ENCODE measurements around the gene ACSS2. TPM values are rescaled to one million over a fixed set of nuclear protein-coding genes. Genes with fewer than 3 reads are reported as not detected.

ACSS2 gene
- polyA plus RNA-seq, 2 donors: 31.4 to 44.2 TPM

GRCh38 chr20:34953960-34954359 is 77.5 kb downstream of the ACSS2 start:
- no peak overlapping the region for H3K27ac ChIP-seq (ENCODE audit: low read depth in 2 of 2, low read length in 1 of 2)
- no peak overlapping the region for H3K4me3 ChIP-seq (ENCODE audit: low read depth in 1 of 2, low read length in 2 of 2)
- H3K36me3 ChIP-seq (ENCODE audit: control insufficient read depth in 2 of 2, insufficient read depth in 2 of 2, low read length in 1 of 2): no peaks in the 10 kb centered on the region
- WGBS, 2 donors: 88 to 89% methylated on average over 7 of the region's 7 CpGs
- peaks cover 0 to 3% of the 10 kb centered on the region in 2 donors for H3K4me1 ChIP-seq (ENCODE audit: control insufficient read depth in 2 of 2, insufficient read depth in 2 of 2, low read length in 1 of 2)
- no peaks in the 10 kb centered on the region for H3K27me3 ChIP-seq (ENCODE audit: control insufficient read depth in 1 of 2, insufficient read depth in 2 of 2, low read length in 2 of 2)
- H3K9me3 ChIP-seq (ENCODE audit: control insufficient read depth in 2 of 2, insufficient read depth in 1 of 2, low read depth in 1 of 2, low read length in 1 of 2): no peaks in the 10 kb centered on the region

- WGBS, 2 donors: 9% methylated on average over 13 of the region's 13 CpGs
- H3K4me3 ChIP-seq (ENCODE audit: low read depth in 1 of 2, low read length in 2 of 2): peak overlapping the region; percentile 58 to 65
- H3K36me3 ChIP-seq (ENCODE audit: control insufficient read depth in 2 of 2, insufficient read depth in 2 of 2, low read length in 1 of 2): no peaks in the 10 kb centered on the region
- H3K27me3 ChIP-seq (ENCODE audit: control insufficient read depth in 1 of 2, insufficient read depth in 2 of 2, low read length in 2 of 2): no peaks in the 10 kb centered on the region
- no peaks in the 10 kb centered on the region for H3K9me3 ChIP-seq (ENCODE audit: control insufficient read depth in 2 of 2, insufficient read depth in 1 of 2, low read depth in 1 of 2, low read length in 1 of 2)
- peaks cover 0 to 3% of the 10 kb centered on the region in 2 donors for H3K4me1 ChIP-seq (ENCODE audit: control insufficient read depth in 2 of 2, insufficient read depth in 2 of 2, low read length in 1 of 2)
- H3K27ac ChIP-seq (ENCODE audit: low read depth in 2 of 2, low read length in 1 of 2): peak overlapping the region; percentile 85 to 90
Measured at GRCh38 chr20:34954904-34955230, 78.5 kb downstream of the ACSS2 start.

DNA sequence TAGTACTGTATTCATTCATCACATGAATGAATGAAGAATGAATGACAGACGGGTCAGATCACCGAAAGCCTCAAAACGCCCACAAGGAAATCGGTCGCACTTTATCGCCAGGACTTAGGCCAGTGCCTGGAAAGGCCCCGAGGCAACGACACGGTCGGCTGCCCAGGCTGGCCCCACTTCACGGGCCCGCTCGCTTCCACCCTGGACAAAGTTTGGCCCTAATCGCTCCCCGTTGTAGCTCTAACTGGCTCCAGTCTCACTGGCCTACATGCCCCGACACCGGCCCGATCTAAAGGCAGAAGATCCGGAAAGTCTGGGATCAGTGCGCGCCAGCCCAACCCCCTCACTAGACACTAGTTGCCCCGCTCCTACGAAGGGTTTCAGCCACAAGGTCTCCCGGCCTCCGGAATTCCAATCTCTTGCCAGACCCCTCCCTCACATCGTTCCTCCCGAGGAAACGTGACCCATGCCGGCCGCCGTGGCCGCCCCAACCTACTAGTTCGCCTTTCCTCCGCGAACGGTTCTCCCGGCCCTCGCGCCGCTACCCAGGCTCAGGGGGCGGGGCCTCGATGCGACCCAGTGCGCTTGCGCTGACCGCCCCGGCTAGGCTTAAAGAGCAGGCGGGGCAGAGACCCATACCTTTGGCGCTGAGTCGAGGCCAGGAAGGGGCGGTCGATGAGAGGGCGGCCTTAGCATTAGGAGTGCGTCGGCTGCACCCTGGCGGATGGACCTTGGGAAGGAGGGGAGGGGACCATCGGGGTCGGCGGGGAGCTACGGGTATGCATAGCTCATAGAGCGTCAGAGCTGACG is 79.0 kb downstream of the ACSS2 start, which contains the start of the genes GSS and MYH7B:
GSS (minus strand) TSS at position 576 of the 810 bp plus-strand sequence. CDS start 3,954 bp downstream, outside the sequence.
MYH7B (plus strand) TSS at position 638 of the 810 bp plus-strand sequence. CDS start 22,138 bp downstream, outside the sequence.
- H3K4me1 ChIP-seq (ENCODE audit: control insufficient read depth in 2 of 2, insufficient read depth in 2 of 2, low read length in 1 of 2): peaks cover 0 to 3% of the 10 kb centered on the region in 2 donors
- peak within 1 kb of the TSS; percentile 58 to 65 for H3K4me3 ChIP-seq (ENCODE audit: low read depth in 1 of 2, low read length in 2 of 2)
- 1% methylated on average over 62 of the region's 62 CpGs for WGBS, 2 donors

GRCh38 chr20:34956041-34956458 is 79.6 kb downstream of the ACSS2 start:
- 12 to 14% methylated on average over 6 of the region's 6 CpGs for WGBS, 2 donors
- Histone ChIP-seq H3K4me3 (ENCODE audit: low read depth in 1 of 2, low read length in 2 of 2) (peak overlapping the region; percentile 58 to 65), H3K27me3 (ENCODE audit: control insufficient read depth in 1 of 2, insufficient read depth in 2 of 2, low read length in 2 of 2) (no peaks in the 10 kb centered on the region), H3K36me3 (ENCODE audit: control insufficient read depth in 2 of 2, insufficient read depth in 2 of 2, low read length in 1 of 2) (no peaks in the 10 kb centered on the region), H3K4me1 (ENCODE audit: control insufficient read depth in 2 of 2, insufficient read depth in 2 of 2, low read length in 1 of 2) (peaks cover 0 to 3% of the 10 kb centered on the region in 2 donors), H3K27ac (ENCODE audit: low read depth in 2 of 2, low read length in 1 of 2) (peak overlapping the region; percentile 85 to 90), H3K9me3 (ENCODE audit: control insufficient read depth in 2 of 2, insufficient read depth in 1 of 2, low read depth in 1 of 2, low read length in 1 of 2) (no peaks in the 10 kb centered on the region)

More for the DNA sequence above, 79.0 kb downstream of the ACSS2 start, which contains the start of the genes GSS and MYH7B:
- H3K36me3 ChIP-seq (ENCODE audit: control insufficient read depth in 2 of 2, insufficient read depth in 2 of 2, low read length in 1 of 2): no peaks in the 10 kb centered on the region
- no peaks in the 10 kb centered on the region for H3K9me3 ChIP-seq (ENCODE audit: control insufficient read depth in 2 of 2, insufficient read depth in 1 of 2, low read depth in 1 of 2, low read length in 1 of 2)
- no peaks in the 10 kb centered on the region for H3K27me3 ChIP-seq (ENCODE audit: control insufficient read depth in 1 of 2, insufficient read depth in 2 of 2, low read length in 2 of 2)
- H3K27ac ChIP-seq (ENCODE audit: low read depth in 2 of 2, low read length in 1 of 2): peak within 1 kb of the TSS; percentile 85 to 90

DNA sequence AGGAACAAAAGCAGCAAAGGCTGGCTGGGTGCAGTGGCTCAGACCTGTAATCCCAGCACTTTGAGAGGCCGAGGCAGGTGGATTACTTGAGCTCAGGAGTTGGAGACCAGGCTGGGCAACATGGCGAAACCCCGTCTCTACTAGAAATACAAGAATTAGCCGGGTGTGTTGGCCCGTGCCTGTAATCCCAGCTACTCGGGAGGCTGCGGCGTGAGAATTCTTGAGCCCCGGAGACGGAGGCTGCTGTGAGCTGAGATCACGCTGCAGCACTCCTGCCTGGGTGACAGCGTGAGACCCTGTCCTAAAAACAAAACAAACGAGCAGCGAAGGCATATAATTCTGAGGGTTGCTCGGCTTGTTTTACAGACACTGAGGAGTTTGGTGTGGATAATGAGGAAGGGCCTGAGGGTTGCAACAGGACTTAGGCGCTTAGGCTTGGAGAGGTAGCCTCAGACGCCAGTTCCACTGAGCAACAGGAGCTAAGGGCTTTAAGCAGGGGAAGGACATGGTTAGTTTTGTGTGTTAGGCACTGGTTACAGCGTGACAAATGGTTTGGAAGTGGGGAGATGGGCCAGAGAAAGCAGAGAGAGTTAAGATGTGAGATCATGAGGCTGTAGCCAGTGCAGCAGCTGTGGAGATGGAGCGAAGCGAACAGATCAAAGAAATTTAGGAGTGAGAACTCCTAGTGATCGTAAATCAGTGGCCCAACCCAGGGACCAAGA is 80.5 kb downstream of the ACSS2 start:
- Histone ChIP-seq H3K4me3 (ENCODE audit: low read depth in 1 of 2, low read length in 2 of 2) (no peak overlapping the region), H3K27ac (ENCODE audit: low read depth in 2 of 2, low read length in 1 of 2) (no peak overlapping the region), H3K27me3 (ENCODE audit: control insufficient read depth in 1 of 2, insufficient read depth in 2 of 2, low read length in 2 of 2) (no peaks in the 10 kb centered on the region), H3K9me3 (ENCODE audit: control insufficient read depth in 2 of 2, insufficient read depth in 1 of 2, low read depth in 1 of 2, low read length in 1 of 2) (no peaks in the 10 kb centered on the region), H3K36me3 (ENCODE audit: control insufficient read depth in 2 of 2, insufficient read depth in 2 of 2, low read length in 1 of 2) (no peaks in the 10 kb centered on the region), H3K4me1 (ENCODE audit: control insufficient read depth in 2 of 2, insufficient read depth in 2 of 2, low read length in 1 of 2) (no peaks in the 10 kb centered on the region)
- 86% methylated on average over 21 of the region's 21 CpGs for WGBS, 2 donors

- Histone ChIP-seq H3K27me3 (ENCODE audit: control insufficient read depth in 1 of 2, insufficient read depth in 2 of 2, low read length in 2 of 2) (no peaks in the 10 kb centered on the region), H3K9me3 (ENCODE audit: control insufficient read depth in 2 of 2, insufficient read depth in 1 of 2, low read depth in 1 of 2, low read length in 1 of 2) (no peaks in the 10 kb centered on the region), H3K27ac (ENCODE audit: low read depth in 2 of 2, low read length in 1 of 2) (no peak overlapping the region), H3K36me3 (ENCODE audit: control insufficient read depth in 2 of 2, insufficient read depth in 2 of 2, low read length in 1 of 2) (no peaks in the 10 kb centered on the region), H3K4me3 (ENCODE audit: low read depth in 1 of 2, low read length in 2 of 2) (no peak overlapping the region), H3K4me1 (ENCODE audit: control insufficient read depth in 2 of 2, insufficient read depth in 2 of 2, low read length in 1 of 2) (peaks cover 0 to 4% of the 10 kb centered on the region in 2 donors)
- 92 to 93% methylated on average over 5 of the region's 5 CpGs for WGBS, 2 donors
Measured at GRCh38 chr20:34964486-34964885, 88.1 kb downstream of the ACSS2 start.

- Histone ChIP-seq H3K4me3 (ENCODE audit: low read depth in 1 of 2, low read length in 2 of 2) (no peak overlapping the region), H3K27ac (ENCODE audit: low read depth in 2 of 2, low read length in 1 of 2) (no peak overlapping the region), H3K4me1 (ENCODE audit: control insufficient read depth in 2 of 2, insufficient read depth in 2 of 2, low read length in 1 of 2) (peaks cover 0 to 4% of the 10 kb centered on the region in 2 donors), H3K9me3 (ENCODE audit: control insufficient read depth in 2 of 2, insufficient read depth in 1 of 2, low read depth in 1 of 2, low read length in 1 of 2) (no peaks in the 10 kb centered on the region), H3K36me3 (ENCODE audit: control insufficient read depth in 2 of 2, insufficient read depth in 2 of 2, low read length in 1 of 2) (no peaks in the 10 kb centered on the region), H3K27me3 (ENCODE audit: control insufficient read depth in 1 of 2, insufficient read depth in 2 of 2, low read length in 2 of 2) (no peaks in the 10 kb centered on the region)
- WGBS, 2 donors: 70 to 85% methylated on average over 5 of the region's 5 CpGs
Measured at GRCh38 chr20:34965051-34965450, 88.6 kb downstream of the ACSS2 start.

GRCh38 chr20:34967421-34967820 is 91.0 kb downstream of the ACSS2 start:
- Histone ChIP-seq H3K27ac (ENCODE audit: low read depth in 2 of 2, low read length in 1 of 2) (no peak overlapping the region), H3K9me3 (ENCODE audit: control insufficient read depth in 2 of 2, insufficient read depth in 1 of 2, low read depth in 1 of 2, low read length in 1 of 2) (no peaks in the 10 kb centered on the region), H3K4me1 (ENCODE audit: control insufficient read depth in 2 of 2, insufficient read depth in 2 of 2, low read length in 1 of 2) (peaks cover 0 to 4% of the 10 kb centered on the region in 2 donors), H3K27me3 (ENCODE audit: control insufficient read depth in 1 of 2, insufficient read depth in 2 of 2, low read length in 2 of 2) (no peaks in the 10 kb centered on the region), H3K4me3 (ENCODE audit: low read depth in 1 of 2, low read length in 2 of 2) (no peak overlapping the region), H3K36me3 (ENCODE audit: control insufficient read depth in 2 of 2, insufficient read depth in 2 of 2, low read length in 1 of 2) (no peaks in the 10 kb centered on the region)
- 89 to 91% methylated on average over 5 of the region's 5 CpGs for WGBS, 2 donors

- H3K4me1 ChIP-seq (ENCODE audit: control insufficient read depth in 2 of 2, insufficient read depth in 2 of 2, low read length in 1 of 2): peaks cover 0 to 4% of the 10 kb centered on the region in 2 donors
- H3K4me3 ChIP-seq (ENCODE audit: low read depth in 1 of 2, low read length in 2 of 2): no peak overlapping the region
- no peaks in the 10 kb centered on the region for H3K36me3 ChIP-seq (ENCODE audit: control insufficient read depth in 2 of 2, insufficient read depth in 2 of 2, low read length in 1 of 2)
- WGBS, 2 donors: 76 to 78% methylated on average over 7 of the region's 7 CpGs
- H3K9me3 ChIP-seq (ENCODE audit: control insufficient read depth in 2 of 2, insufficient read depth in 1 of 2, low read depth in 1 of 2, low read length in 1 of 2): no peaks in the 10 kb centered on the region
- no peak overlapping the region for H3K27ac ChIP-seq (ENCODE audit: low read depth in 2 of 2, low read length in 1 of 2)
- no peaks in the 10 kb centered on the region for H3K27me3 ChIP-seq (ENCODE audit: control insufficient read depth in 1 of 2, insufficient read depth in 2 of 2, low read length in 2 of 2)
Measured at GRCh38 chr20:34968042-34968775, 91.8 kb downstream of the ACSS2 start.
